ENCODE data around the gene RASL11A.

GRCh38 chr13:27295660-27296059, 25.0 kb downstream of the RASL11A start:
- TF ChIP-seq CTCF (IDR thresholded peaks at IDR 0.05; ENCODE audit: poor library complexity) (no peak), EZH2 (IDR thresholded peaks at IDR 0.05; ENCODE audit: borderline replicate concordance) (no peak), EZH2phosphoT487 (IDR thresholded peaks at IDR 0.05; ENCODE audit: low read depth, severe bottlenecking, unreplicated experiment) (no peak)
